Skin epidermis (tissue), 12 donors: Measurements from ENCODE around the gene GPER1.

Experiments
- H3K27ac ChIP-seq, 21 experiments: fragments of 200-600 bp; sonication (generic) in 11 of 21; one replicate each; pipeline ENCODE4 v1.5.0; 2020; ENCODE audit warnings: mild to moderate bottlenecking in 3 of 21, inconsistent platforms in 2 of 21, moderate library complexity in 2 of 21
- H3K4me3 ChIP-seq, 7 experiments: fragments of 200-600 bp; sonication (generic) in 2 of 7; one replicate each; pipeline ENCODE4 v1.5.0; 2020; ENCODE audit warnings: inconsistent platforms in 2 of 7, mild to moderate bottlenecking in 2 of 7, moderate library complexity in 1 of 7

Gene GPER1

GRCh38 chr7:1098243-1099153, 10.6 kb downstream of the GPER1 start:
- Histone ChIP-seq H3K4me3 (no peak overlapping the region), H3K27ac (no peak overlapping the region)

DNA sequence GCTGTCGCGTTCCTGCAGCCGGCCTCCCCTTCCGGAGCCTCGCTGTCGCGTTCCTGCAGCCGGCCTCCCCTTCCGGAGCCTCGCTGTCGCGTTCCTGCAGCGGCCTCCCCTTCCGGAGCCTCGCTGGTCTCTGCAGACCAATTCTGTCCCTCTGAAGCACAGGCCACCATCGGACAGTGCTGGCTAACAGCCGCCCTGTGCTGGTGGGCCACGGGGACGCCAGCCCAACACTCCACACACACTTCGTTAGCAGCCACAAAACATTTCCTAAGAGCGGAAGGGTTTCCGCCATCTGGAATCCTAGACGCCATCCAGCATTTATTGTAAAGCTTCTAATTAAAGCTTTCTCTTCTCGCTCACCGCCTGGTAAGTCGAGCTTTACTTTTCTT, 11.2 kb downstream of the GPER1 start:
- no peak overlapping the region for H3K4me3 ChIP-seq

DNA sequence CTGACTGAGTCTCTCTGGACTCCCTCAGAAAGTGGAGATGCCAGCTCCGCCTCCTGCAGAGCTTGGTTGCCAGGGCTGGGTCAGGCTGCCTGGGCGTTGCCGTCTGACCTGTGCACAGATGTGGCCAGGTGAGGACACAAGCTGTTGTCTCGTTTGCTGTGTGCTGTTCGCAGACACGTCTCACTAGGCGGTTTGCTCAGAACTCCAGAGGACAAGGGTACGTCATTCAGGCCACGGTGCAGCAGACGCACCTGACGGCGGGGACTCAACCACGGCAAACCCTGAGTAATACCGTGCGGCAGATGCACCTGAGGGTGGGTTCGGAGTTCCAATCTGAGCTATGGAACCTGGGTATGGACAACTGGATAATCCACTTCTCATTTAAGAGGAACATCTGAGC, 11.7 kb downstream of the GPER1 start:
- H3K27ac ChIP-seq = no peak overlapping the region

More for the DNA sequence above, 11.2 kb downstream of the GPER1 start:
- H3K27ac ChIP-seq = no peak overlapping the region

DNA sequence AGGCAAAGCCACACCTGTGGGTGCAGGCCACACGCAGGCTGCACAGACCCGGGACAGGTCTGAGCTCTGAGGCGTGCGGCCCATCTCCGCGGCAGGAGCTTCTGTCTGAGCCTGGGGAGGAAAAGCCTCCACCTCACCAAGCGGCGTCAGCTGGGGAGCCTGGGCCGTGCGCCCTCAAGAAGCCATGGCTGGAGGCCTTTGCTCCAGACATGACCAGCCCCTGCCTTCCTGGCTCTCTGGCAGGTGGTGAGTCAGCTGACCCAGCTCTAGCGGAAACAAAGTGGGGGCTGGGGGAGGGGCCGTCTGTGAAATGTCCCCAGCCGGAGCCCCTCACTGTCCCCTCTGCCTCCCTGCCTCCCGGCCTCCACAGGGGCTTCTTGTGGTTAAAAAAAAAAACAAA, 12.5 kb downstream of the GPER1 start:
- Histone ChIP-seq H3K4me3 (no peak overlapping the region), H3K27ac (no peak overlapping the region)

More for the DNA sequence above, 11.7 kb downstream of the GPER1 start:
- H3K4me3 ChIP-seq = no peak overlapping the region

DNA sequence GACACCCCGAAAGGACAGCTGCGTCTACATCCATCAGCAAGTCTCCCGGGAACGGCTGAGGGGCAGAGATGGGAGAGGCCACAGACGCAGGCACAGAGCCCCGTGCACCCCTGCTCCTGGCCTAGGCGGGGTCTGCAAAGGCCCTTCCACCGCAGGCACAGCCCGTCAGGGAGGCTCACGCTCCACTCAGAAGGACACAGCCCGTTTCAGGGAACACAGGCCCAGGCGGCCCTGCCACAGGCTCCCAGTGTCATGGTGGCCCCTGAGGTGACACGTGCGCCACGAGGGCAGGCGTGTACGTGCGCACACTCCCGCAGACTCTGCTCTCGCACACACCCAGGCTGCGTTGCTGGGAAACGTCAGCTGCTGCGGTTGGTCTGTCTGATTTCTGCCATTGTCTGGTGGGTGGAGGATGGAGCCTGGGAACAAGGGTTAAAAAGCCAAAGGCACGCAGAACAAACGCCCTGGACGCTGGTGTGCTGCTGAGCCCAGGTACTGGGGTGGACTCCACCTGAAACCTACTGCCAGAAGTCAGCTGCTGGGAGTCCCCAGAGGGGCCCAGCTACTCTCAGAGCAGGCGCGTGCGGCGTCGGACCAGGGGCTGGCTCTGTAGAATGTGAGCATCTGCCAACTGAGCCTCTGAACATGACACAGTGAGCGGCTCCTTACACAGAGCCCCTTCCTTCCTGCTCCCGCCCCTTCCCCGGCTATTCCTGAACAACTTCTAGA, 13.1 kb downstream of the GPER1 start:
- Histone ChIP-seq H3K4me3 (no peak overlapping the region), H3K27ac (no peak overlapping the region)

DNA sequence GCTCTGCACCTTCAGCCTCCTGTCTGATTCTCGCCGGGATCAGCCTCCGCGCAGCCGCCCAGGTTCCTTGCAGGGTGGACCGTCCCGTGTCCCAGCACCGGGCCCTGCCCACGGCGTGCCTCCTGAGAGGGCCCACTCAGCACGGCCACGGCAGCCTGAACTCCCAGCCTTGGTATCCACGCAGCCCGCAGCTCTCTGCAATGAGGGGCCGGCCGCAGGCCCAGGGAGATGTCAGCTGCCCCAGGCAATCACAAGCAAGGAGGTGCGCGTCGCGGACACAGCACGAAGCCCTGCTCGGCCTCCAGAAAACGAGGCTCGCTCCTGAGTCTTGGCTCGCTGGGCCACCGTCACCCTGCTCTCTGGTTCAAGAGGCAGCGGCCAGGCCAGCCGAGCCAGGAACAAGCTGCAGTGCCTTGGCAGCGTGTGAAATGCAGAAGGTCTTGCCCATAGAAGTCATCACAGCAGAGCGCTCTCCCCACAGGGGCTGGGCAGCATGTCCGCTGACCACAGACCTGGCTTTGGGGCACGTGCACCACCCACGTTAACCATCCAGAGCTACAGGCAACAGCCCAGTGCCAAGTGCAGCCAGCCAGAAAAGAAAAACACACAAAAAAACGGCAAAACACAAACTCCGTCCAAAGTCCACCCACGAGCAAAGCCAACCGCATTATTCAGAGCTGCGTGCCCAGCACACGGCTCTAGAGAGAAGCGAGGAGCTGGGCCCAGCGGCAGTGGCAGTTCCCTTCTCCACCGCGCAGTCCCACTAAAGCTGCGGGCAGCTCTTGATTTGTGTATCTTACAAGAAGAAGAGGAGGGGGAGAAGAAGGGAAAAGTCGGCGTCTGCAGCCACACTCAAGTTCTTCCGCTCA, 13.9 kb downstream of the GPER1 start:
- H3K27ac ChIP-seq = peak overlapping the region in 1 of 21 experiments; percentile 13
- no peak overlapping the region for H3K4me3 ChIP-seq

- peak overlapping the region in 1 of 7 experiments; percentile 1 for H3K4me3 ChIP-seq
- peak overlapping the region in 1 of 21 experiments; percentile 53 for H3K27ac ChIP-seq
Observed at GRCh38 chr7:1103009-1103788, 15.3 kb downstream of the GPER1 start.

GRCh38 chr7:1103789-1104515, 16.0 kb downstream of the GPER1 start:
- Histone ChIP-seq H3K27ac (peak overlapping the region in 1 of 21 experiments; percentile 53), H3K4me3 (no peak overlapping the region)

GRCh38 chr7:1104516-1105179, 16.7 kb downstream of the GPER1 start:
- H3K27ac ChIP-seq = no peak overlapping the region
- H3K4me3 ChIP-seq = no peak overlapping the region

- Histone ChIP-seq H3K4me3 (no peak overlapping the region), H3K27ac (no peak overlapping the region)
Observed at GRCh38 chr7:1105189-1105588, 17.3 kb downstream of the GPER1 start.

DNA sequence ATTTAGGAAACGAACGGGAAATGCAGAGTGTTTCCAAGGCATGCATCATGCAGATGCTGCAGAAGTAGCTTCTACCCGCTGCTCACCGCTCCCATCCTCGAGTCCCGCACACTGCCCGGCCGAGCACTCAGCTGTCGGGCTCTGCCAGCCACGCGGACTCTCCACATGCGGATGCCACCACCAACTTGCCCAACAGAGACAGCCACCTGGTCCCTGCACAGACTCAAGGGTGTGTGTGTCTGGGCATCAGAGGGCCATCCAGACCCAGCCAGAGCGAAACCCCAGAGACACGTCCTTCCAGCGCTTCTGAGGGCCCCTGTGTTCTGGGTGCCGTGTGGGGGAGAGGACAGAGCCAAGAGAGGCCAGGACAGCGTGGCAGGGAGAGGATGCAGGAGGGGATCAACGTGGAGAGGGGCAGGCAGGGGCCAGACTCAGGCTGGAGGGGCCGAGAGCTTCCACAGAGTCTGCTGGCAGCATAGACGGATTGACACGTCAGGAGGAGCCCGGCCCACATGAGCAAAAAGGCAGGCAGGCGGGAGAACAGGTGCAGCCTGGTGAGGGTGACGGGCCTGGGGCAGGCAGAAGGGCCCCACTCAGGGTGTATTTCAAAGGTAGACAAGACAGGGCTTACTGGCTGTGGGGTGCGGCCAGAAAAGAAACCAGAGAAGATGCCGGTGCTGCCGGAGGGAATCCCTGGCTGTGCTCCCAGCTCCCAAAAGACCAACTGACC, 18.3 kb downstream of the GPER1 start:
- Histone ChIP-seq H3K27ac (no peak overlapping the region), H3K4me3 (no peak overlapping the region)

DNA sequence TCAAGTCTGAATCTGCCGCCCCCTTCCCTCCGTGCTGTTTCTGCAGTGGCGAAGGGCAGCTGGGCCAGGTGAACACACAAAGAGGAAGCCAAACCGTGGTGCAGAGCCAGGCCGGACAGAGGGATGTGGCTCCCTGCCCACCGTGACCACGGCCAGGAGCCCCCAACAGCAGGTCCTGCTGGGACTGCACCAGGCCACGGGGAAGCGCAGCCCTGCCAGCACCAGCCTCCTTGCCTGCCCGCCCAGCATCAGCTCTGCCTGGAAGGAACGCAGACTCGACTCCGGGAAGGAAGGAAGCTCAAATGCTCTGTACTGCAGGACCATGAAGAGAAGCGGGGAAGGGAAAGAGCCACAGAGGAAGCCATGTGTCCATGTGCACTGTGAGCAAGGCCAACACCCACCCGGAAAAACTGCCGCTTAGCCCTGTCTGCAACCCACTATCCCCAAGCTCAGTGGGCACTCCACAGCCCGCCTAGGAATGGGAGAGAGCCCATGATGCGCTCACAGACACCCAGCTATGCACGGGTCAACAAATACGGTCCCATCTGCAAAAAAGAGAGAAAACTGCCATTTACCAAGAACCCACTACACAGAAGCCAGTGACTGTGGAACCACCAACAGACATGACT, 19.0 kb downstream of the GPER1 start:
- no peak overlapping the region for H3K4me3 ChIP-seq
- H3K27ac ChIP-seq = no peak overlapping the region

GRCh38 chr7:1108264-1108920, 20.5 kb downstream of the GPER1 start:
- no peak overlapping the region for H3K4me3 ChIP-seq
- H3K27ac ChIP-seq = no peak overlapping the region

DNA sequence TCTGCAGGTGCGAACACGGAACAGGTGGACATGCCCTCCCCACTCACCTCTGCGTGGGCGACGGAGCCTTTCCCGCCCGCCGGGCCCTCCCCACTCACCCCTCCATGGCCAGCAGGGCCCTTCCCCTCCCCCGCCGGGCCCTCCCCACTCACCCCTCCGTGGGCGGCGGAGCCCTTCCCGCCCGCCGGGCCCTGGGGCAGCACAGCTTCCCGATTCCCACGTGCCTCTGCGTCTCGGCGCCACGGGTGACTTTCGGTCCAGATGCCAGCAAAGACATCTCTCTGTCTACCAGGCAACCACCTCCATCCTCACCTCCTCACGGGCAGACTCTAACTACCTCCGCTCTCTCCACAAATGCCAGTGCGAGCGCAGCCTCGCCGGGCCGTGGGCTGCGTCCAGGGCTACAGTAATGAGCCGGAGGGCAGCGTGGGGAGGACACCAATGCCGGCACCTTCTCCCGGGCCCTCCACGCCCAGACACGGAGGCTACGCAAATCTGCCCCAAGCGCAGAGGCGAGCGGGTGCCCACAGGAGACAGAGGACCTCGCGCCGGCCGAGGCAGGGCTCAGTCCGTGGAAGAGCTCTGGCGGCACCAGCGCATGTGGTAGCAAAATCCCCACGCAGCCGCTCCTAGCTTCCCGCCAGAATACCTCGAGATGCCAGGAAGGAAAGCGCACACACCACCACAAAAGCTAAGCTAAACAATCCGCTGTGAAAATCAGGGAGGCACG, 21.8 kb downstream of the GPER1 start:
- H3K27ac ChIP-seq = no peak overlapping the region

DNA sequence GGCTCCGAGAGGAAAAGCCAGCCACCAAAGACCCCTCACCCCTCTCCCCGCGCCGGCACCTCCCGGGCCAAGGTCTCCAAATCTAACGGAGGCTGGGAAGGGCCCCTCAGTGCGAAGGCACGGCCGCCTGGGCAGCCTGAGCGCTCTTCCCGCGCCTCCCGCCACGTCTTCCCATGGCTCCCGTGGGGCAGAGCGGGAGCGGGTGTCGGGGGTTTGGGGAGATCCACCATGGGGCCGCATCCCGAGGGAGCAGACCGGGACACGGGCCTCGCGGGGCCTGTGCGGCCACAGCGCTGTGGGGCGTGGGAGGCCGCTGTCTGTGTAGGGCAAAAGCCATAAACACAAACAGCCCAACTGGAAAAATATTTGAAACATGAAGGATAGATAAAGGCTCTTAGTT, 22.4 kb downstream of the GPER1 start:
- Histone ChIP-seq H3K4me3 (no peak overlapping the region), H3K27ac (no peak overlapping the region)

More for the DNA sequence above, 21.8 kb downstream of the GPER1 start:
- no peak overlapping the region for H3K4me3 ChIP-seq

DNA sequence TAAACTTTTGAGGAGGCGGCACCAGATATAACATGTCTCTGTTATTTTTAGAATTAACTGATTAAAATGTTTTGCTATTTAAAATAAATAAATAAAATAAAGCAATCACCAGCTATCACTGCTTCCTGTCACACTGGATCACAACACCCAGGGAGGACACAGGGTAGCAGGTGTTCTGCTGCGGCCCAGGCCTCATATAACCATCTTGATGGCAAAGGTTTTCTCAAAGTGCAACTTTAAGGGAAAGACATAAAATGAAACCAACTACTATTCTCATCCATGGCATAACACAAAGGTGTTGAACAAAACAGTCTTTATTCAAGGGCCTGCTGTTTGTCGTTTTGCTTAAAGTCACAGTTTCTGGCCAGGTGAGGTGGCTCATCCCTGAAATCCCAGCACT, 23.2 kb downstream of the GPER1 start:
- H3K27ac ChIP-seq = no peak overlapping the region
- no peak overlapping the region for H3K4me3 ChIP-seq
